Measurements from ENCODE around the gene OSBPL1A. TPM values are rescaled to one million over a fixed set of nuclear protein-coding genes. Genes with fewer than 3 reads are reported as not detected.

OSBPL1A gene
- total and polyA plus RNA-seq, 2 of the 8 experiments (the other 6 are each of a cell fraction or from before 2014, with no cell fraction given) = 53.2 to 74.9 TPM

DNA sequence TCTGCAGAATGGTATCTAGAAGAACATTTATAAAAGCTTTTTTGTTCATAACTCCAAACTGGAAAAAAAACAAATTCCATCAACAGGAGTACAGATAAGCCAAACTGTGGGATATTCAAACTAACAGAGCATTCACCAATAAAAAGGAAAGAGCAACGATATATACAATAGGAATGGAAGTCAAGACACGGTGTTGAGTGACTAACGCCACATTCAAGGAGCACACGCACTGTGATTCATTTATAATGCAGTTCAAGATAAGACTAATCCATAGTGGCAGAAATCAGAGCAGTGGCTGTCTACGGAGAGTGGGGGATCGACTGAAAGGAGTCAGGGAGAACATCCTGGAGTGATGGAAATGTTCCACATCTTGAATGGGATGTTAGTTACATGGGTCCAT is 188.1 kb downstream of the OSBPL1A start (continued):
- TF ChIP-seq, protein P1, sequence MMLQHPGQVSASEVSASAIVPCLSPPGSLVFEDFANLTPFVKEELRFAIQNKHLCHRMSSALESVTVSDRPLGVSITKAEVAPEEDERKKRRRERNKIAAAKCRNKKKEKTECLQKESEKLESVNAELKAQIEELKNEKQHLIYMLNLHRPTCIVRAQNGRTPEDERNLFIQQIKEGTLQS (IDR thresholded peaks at IDR 0.05; ENCODE audit: insufficient read depth, low read depth, low read length) = no peak
- TF ChIP-seq BRCA1 (IDR thresholded peaks at IDR 0.05; ENCODE audit: low read depth, low read length) = no peak
- no peak for TF ChIP-seq SUZ12 (IDR thresholded peaks at IDR 0.05; ENCODE audit: low read length)
- TF ChIP-seq CHD2 (IDR thresholded peaks at IDR 0.05; ENCODE audit: low read length) = no peak
- TF ChIP-seq SP4 (IDR thresholded peaks at IDR 0.05; ENCODE audit: low read length) = no peak
